Embryonic facial prominence (tissue), 1 donor: ENCODE results near the gene SLFN5.
"Not testable (repeated sequence)": the region's sequence is repeated elsewhere in the genome, so short reads cannot be mapped to it uniquely, and the experiment has no call there.

Experiments
- DNase-seq: peaks from one replicate; pipeline ENCODE4 v3.0.0-alpha.2; 2016; ENCODE audit errors: extremely low spot score

SLFN5 gene

GRCh38 chr17:35291802-35292201 lies 48.9 kb downstream of the SLFN5 start:
- DNase-seq, result peak; percentile 33

- no peak for DNase-seq
Observed at GRCh38 chr17:35293151-35293847, 50.4 kb downstream of the SLFN5 start.

GRCh38 chr17:35294756-35295155 lies 51.9 kb downstream of the SLFN5 start:
- DNase-seq, result no peak

GRCh38 chr17:35295686-35296085 lies 52.8 kb downstream of the SLFN5 start:
- DNase-seq, result no peak

GRCh38 chr17:35297666-35298065 lies 54.8 kb downstream of the SLFN5 start:
- DNase-seq, result no peak

- no peak for DNase-seq
Observed at GRCh38 chr17:35298639-35299038, 55.8 kb downstream of the SLFN5 start.

GRCh38 chr17:35299135-35299534 lies 56.3 kb downstream of the SLFN5 start:
- DNase-seq, result no peak

GRCh38 chr17:35309345-35309744 lies 66.5 kb downstream of the SLFN5 start:
- not testable (repeated sequence) for DNase-seq

GRCh38 chr17:35312346-35312745 lies 69.5 kb downstream of the SLFN5 start:
- no peak for DNase-seq

GRCh38 chr17:35312790-35313711 lies 70.2 kb downstream of the SLFN5 start:
- peak; percentile 55 for DNase-seq

- DNase-seq, result no peak
Observed at GRCh38 chr17:35313875-35314409, 71.1 kb downstream of the SLFN5 start.

- DNase-seq, result no peak
Observed at GRCh38 chr17:35314415-35315216, 71.7 kb downstream of the SLFN5 start.

GRCh38 chr17:35315283-35315682 lies 72.4 kb downstream of the SLFN5 start:
- no peak for DNase-seq

GRCh38 chr17:35315971-35316370 lies 73.1 kb downstream of the SLFN5 start:
- DNase-seq, result no peak

GRCh38 chr17:35322749-35323148 lies 79.9 kb downstream of the SLFN5 start:
- DNase-seq, result no peak
